GM20431 (cell line): ENCODE results near the gene ARFGEF3.

Experiments used
- in situ Hi-C: fragments of 300-500 bp; cut with MseI, MboI; formaldehyde crosslinking; loops from one replicate; pipeline ENCODE4 v1.15.0; 2020; ENCODE audit warnings: low sequenced_read_pairs; ENCODE audit not compliant: unreplicated experiment

The ARFGEF3 gene

DNA sequence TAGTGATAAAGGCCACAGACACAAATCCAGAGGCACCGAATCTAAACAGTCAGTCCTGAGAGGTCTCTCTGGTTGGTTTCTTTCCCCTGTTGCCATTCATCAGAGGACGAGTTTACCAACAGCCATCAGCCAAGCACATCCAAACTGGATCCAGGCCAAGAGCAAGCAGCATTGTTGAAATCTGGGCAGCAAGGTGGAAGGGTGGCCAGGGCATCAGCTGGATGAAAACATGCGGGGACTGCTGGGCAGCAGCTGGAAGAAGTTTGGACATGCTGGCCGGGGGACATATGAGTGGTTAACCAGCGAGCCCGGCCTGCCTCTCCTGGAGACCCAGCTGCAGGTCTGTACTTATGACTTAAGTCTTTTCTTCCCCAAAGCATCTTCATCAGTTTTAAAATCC lies 216.1 kb downstream of the ARFGEF3 start, which contains the start of gene SMIM28:
TSS of gene SMIM28 (plus strand) at position 62 of the 400 bp plus-strand sequence. CDS start at position 230, 168 bp downstream.
- in situ Hi-C loops, result no loop called here

DNA sequence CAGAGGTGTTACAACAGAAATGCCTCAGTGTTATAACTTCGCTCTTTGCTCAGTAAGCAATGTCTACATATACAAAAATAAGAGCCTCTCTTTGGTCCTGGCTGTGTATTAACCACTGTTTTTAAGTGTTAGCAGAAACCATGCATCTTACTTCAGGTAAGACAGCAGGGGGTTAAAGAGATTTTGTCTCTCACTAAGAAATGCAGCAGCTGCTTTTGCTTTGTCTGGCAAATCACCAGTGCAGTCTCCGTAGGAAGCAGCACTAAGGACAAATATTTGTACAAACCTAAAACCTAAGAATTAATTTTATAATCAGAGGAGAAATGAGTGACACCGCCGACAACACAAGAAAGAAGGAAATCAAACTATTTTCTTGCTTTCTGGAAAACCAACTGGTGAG lies 216.7 kb downstream of the ARFGEF3 start:
- in situ Hi-C loops, result no loop called here

- in situ Hi-C loops, result no loop called here
These were observed 220.9 kb downstream of the ARFGEF3 start for GRCh38 chr6:138382498-138383265.

GRCh38 chr6:138383776-138384175 lies 222.0 kb downstream of the ARFGEF3 start:
- in situ Hi-C loops, result no loop called here

- in situ Hi-C loops, result no loop called here
These were observed 225.2 kb downstream of the ARFGEF3 start for GRCh38 chr6:138386897-138387296.

- in situ Hi-C loops, result no loop called here
These were observed 226.0 kb downstream of the ARFGEF3 start for GRCh38 chr6:138387577-138388368.

DNA sequence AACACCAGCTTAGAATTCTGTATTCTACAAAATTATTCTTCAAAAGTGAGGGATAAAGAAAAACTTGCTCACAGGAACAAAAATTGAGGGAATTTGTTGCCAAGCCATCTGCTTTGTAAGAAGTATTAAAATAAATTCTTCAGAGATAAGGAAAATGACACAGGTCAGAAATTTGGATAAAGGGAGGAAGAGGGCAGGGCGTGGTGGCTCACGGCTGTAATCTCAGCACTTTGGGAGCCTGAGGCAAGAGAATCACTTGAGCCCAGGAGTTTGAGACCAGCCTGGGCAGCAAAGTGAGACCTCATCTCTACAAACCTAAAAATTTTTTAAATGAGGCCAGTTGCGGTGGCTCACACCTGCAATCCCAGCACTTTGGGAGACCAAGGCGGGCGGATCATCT lies 227.8 kb downstream of the ARFGEF3 start:
- in situ Hi-C loops, result no loop called here
